ENCODE data around the gene AQR.

DNA sequence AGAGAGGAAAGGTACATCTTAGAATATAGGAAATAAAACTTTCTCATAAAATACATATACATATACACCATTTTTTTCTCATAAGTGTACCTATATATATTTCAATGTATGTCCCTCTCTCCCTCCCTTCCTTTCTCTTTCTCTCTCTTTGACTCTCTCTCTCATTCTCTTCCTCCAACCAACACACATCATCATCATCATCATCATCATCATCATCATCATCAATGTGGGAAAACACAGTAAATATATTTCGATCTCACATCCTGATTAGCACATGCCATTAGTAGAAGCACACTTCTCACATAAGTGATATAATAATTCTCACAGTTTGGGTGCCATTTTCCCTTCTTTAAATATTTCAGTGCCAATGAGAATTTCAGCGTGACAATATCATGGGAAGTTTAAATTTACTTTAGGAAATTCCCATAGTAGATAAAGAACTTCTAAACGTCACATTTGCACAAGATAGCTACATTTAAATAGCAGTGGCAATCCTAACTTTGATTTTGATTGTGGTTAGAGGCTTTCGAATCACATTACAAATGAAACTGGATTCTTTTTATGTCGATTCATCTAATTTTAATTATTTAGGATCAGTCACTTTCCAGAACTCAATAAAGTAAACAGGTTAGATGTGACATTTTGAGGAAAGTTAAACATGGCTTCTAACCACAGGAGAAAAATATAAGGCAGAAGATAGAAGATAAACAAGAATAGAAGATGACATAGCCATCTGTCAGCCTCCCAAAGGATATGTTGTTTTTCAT is 141.2 kb downstream of the AQR start:
- TF ChIP-seq, protein P1, sequence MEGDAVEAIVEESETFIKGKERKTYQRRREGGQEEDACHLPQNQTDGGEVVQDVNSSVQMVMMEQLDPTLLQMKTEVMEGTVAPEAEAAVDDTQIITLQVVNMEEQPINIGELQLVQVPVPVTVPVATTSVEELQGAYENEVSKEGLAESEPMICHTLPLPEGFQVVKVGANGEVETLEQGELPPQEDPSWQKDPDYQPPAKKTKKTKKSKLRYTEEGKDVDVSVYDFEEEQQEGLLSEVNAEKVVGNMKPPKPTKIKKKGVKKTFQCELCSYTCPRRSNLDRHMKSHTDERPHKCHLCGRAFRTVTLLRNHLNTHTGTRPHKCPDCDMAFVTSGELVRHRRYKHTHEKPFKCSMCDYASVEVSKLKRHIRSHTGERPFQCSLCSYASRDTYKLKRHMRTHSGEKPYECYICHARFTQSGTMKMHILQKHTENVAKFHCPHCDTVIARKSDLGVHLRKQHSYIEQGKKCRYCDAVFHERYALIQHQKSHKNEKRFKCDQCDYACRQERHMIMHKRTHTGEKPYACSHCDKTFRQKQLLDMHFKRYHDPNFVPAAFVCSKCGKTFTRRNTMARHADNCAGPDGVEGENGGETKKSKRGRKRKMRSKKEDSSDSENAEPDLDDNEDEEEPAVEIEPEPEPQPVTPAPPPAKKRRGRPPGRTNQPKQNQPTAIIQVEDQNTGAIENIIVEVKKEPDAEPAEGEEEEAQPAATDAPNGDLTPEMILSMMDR (IDR thresholded peaks at IDR 0.05): no peak
- TF ChIP-seq, protein P2, sequence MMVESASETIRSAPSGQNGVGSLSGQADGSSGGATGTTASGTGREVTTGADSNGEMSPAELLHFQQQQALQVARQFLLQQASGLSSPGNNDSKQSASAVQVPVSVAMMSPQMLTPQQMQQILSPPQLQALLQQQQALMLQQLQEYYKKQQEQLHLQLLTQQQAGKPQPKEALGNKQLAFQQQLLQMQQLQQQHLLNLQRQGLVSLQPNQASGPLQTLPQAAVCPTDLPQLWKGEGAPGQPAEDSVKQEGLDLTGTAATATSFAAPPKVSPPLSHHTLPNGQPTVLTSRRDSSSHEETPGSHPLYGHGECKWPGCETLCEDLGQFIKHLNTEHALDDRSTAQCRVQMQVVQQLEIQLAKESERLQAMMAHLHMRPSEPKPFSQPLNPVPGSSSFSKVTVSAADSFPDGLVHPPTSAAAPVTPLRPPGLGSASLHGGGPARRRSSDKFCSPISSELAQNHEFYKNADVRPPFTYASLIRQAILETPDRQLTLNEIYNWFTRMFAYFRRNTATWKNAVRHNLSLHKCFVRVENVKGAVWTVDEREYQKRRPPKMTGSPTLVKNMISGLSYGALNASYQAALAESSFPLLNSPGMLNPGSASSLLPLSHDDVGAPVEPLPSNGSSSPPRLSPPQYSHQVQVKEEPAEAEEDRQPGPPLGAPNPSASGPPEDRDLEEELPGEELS (CRISPR knock-in tag; IDR thresholded peaks at IDR 0.05): no peak
- TF ChIP-seq ATF2 (CRISPR knock-in tag; IDR thresholded peaks at IDR 0.05; ENCODE audit: borderline replicate concordance, low read depth) (no peak), ZNF423 (CRISPR knock-in tag; IDR thresholded peaks at IDR 0.05) (no peak), CREM (CRISPR knock-in tag; IDR thresholded peaks at IDR 0.05) (no peak), AFF4 (CRISPR knock-in tag; IDR thresholded peaks at IDR 0.05; ENCODE audit: borderline replicate concordance) (no peak), ZNF121 (CRISPR knock-in tag; IDR thresholded peaks at IDR 0.05) (no peak), TEAD4 (CRISPR knock-in tag; IDR thresholded peaks at IDR 0.05) (no peak), MAX (CRISPR knock-in tag; IDR thresholded peaks at IDR 0.05) (no peak), FOXJ3 (CRISPR knock-in tag; IDR thresholded peaks at IDR 0.05; ENCODE audit: borderline replicate concordance) (no peak)

Measured in WTC11 (cell line).